Hepatocyte (in vitro differentiated cells): ENCODE results near the gene ADAM12. TPM values are rescaled to one million over a fixed set of nuclear protein-coding genes. Genes with fewer than 3 reads are reported as not detected.

Experiments
- DNase-seq: peaks from one replicate; pipeline ENCODE4 v3.0.0-alpha.2; 2016; ENCODE audit warnings: low spot score
- H2AFZ ChIP-seq: fragments of 200-600 bp; sonication (generic); 2 replicates; pipeline ENCODE4 v1.6.0; 2016; ENCODE audit warnings: antibody characterized with exemption, mild to moderate bottlenecking
- H3K27ac ChIP-seq: fragments of 200-600 bp; sonication (generic); 2 replicates; pipeline ENCODE4 v1.5.1; 2016; ENCODE audit warnings: mild to moderate bottlenecking
- H3K27me3 ChIP-seq: fragments of 200-600 bp; sonication (generic); 2 replicates; pipeline ENCODE4 v1.6.1; 2016
- H3K36me3 ChIP-seq: fragments of 200-600 bp; sonication (generic); replicated peaks from 2 replicates; pipeline ENCODE4 v1.5.1; 2016; ENCODE audit warnings: low read depth; ENCODE audit not compliant: insufficient read depth
- H3K4me1 ChIP-seq: fragments of 200-600 bp; sonication (generic); 2 replicates; pipeline ENCODE4 v1.5.1; 2016; ENCODE audit warnings: mild to moderate bottlenecking, moderate library complexity; ENCODE audit not compliant: insufficient read depth
- H3K4me2 ChIP-seq: fragments of 200-600 bp; sonication (generic); 2 replicates; pipeline ENCODE4 v1.6.0; 2016
- H3K4me3 ChIP-seq: fragments of 200-600 bp; sonication (generic); 2 replicates; pipeline ENCODE4 v1.5.1; 2016; ENCODE audit warnings: mild to moderate bottlenecking
- H3K79me2 ChIP-seq: fragments of 200-600 bp; sonication (generic); 2 replicates; pipeline ENCODE4 v1.6.0; 2017; ENCODE audit warnings: mild to moderate bottlenecking
- H3K9me2 ChIP-seq: fragments of 200-600 bp; sonication (generic); replicated peaks from 2 replicates; pipeline ENCODE4 v1.6.0; 2017; ENCODE audit warnings: mild to moderate bottlenecking; ENCODE audit not compliant: insufficient read depth
- H3K9me3 ChIP-seq: fragments of 200-600 bp; sonication (generic); 2 replicates; pipeline ENCODE4 v1.5.1; 2016; ENCODE audit warnings: low read depth, mild to moderate bottlenecking
- H4K20me1 ChIP-seq: fragments of 200-600 bp; sonication (generic); 2 replicates; pipeline ENCODE4 v1.6.0; 2016; ENCODE audit warnings: mild to moderate bottlenecking; ENCODE audit not compliant: insufficient read depth, poor library complexity, severe bottlenecking
- EZH2 ChIP-seq: fragments of 200-600 bp; sonication (generic); IDR thresholded peaks from 2 replicates; pipeline ENCODE4 v1.6.1; 2016; ENCODE audit warnings: antibody characterized with exemption, mild to moderate bottlenecking, borderline replicate concordance
- EZH2phosphoT487 ChIP-seq: fragments of 200-600 bp; sonication (generic); IDR thresholded peaks from one replicate; pipeline ENCODE4 v1.6.1; 2018; ENCODE audit warnings: antibody characterized with exemption, mild to moderate bottlenecking, low read depth, moderate library complexity; ENCODE audit not compliant: unreplicated experiment, severe bottlenecking
- WGBS: methylation state at CpG from one replicate; pipeline ENCODE4 v1.1.6; 2016; ENCODE audit warnings: low lambda C conversion rate; ENCODE audit errors: missing lambda C conversion rate; 5-methylcytosine and 5-hydroxymethylcytosine counted together
- polyA plus RNA-seq: library from polyadenylated mRNA; unstranded; fragments of >200 nt; fragmentation: Nextera tagmentation; extraction: Ambion mirVana; gene quantifications from 2 replicates; pipeline ENCODE4 v1.2.1, GENCODE V29; 2016
- total RNA-seq: library from RNA; depleted of rRNA; stranded (reverse); fragments of >200 nt; gene quantifications from 2 replicates; pipeline ENCODE4 v1.2.3, GENCODE V29; 2014
- TF ChIP-seq, protein P1 (sequence below): fragments of 200-600 bp; sonication (generic); IDR thresholded peaks from 2 replicates; pipeline ENCODE4 v1.5.1; 2016; ENCODE audit warnings: antibody characterized with exemption, mild to moderate bottlenecking; ENCODE audit not compliant: poor library complexity

The ADAM12 gene
- total and polyA plus RNA-seq, 2 experiments from 2014 or later, result 4.9 to 11.3 TPM

DNA sequence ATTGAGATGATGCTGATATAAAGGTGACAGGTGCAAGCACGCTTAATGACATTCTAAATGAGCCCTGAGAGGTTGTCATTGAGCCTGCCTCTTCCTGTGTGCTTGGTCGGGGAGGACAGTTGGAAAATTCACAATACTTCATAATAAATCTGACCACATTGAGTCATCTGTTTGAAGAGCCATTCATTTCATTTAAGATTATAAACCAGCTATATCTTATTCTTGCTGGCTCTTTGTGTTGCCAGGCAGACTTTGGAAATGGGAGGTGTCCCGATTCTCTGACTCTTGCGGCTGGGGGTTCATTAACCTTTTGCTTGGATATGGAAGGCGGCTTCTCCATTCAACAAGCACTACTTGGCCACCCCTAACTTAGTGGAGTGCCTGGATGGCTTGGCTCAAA, 293.7 kb downstream of the ADAM12 start:
- H3K27me3 ChIP-seq, result no peaks in the 10 kb centered on the region
- no peaks in the 10 kb centered on the region for H3K4me1 ChIP-seq
- TF ChIP-seq EZH2phosphoT487, result no peak
- TF ChIP-seq EZH2, result no peak
- TF ChIP-seq, protein P1, sequence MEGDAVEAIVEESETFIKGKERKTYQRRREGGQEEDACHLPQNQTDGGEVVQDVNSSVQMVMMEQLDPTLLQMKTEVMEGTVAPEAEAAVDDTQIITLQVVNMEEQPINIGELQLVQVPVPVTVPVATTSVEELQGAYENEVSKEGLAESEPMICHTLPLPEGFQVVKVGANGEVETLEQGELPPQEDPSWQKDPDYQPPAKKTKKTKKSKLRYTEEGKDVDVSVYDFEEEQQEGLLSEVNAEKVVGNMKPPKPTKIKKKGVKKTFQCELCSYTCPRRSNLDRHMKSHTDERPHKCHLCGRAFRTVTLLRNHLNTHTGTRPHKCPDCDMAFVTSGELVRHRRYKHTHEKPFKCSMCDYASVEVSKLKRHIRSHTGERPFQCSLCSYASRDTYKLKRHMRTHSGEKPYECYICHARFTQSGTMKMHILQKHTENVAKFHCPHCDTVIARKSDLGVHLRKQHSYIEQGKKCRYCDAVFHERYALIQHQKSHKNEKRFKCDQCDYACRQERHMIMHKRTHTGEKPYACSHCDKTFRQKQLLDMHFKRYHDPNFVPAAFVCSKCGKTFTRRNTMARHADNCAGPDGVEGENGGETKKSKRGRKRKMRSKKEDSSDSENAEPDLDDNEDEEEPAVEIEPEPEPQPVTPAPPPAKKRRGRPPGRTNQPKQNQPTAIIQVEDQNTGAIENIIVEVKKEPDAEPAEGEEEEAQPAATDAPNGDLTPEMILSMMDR, result no peak
- H2AFZ ChIP-seq, result no peak overlapping the region
- no peak overlapping the region for H3K27ac ChIP-seq
- no peaks in the 10 kb centered on the region for H4K20me1 ChIP-seq
- no peaks in the 10 kb centered on the region for H3K9me2 ChIP-seq
- H3K36me3 ChIP-seq, result no peaks in the 10 kb centered on the region
- H3K4me3 ChIP-seq, result no peak overlapping the region
- 89% methylated on average over 5 of the region's 5 CpGs for WGBS
- H3K79me2 ChIP-seq, result no peaks in the 10 kb centered on the region
- no peaks in the 10 kb centered on the region for H3K9me3 ChIP-seq
- H3K4me2 ChIP-seq, result no peak overlapping the region
- no peak for DNase-seq

DNA sequence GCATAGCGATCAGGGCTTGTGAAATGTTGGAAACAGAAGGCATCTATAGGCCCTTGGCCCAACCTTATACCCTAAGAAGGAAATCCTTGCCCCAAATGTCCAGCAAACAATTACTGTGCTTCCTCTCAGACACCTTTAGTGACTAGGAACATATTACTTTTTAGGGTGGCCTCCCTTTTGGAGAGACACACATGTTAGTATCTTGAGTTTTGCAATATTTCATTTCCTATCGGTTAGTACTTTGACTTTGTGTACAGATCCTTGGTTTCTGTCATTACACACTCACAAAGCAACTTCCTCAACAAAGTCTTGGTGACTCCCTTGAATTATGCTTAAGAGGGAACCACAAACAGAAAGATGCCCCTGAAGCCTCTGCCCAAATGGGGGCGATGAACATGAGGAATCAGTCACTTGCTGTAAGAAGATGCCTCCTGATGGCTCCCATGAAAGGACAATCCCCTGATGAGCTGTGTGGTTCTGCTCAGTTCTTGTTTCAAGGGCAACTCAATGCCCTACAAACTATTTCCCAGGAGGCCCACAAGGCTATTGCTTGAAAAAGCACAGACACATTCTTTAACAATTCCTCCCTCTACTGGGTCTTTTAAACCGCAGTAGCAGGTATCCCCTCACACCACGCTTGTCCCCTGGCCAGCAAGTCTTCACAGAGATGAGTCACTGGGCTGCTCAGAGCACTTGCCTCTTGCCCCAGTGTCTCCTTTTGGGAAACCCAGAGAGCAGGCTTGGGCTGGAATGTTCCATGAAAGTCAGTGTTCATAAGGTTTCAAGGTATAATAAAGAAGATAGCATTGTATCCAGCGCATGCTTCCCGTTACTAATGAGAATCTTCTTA, 295.7 kb downstream of the ADAM12 start:
- H2AFZ ChIP-seq, result no peak overlapping the region
- H3K9me3 ChIP-seq, result no peaks in the 10 kb centered on the region
- 88% methylated on average over 7 of the region's 7 CpGs for WGBS
- H4K20me1 ChIP-seq, result no peaks in the 10 kb centered on the region
- no peaks in the 10 kb centered on the region for H3K4me1 ChIP-seq
- H3K4me2 ChIP-seq, result no peak overlapping the region
- no peaks in the 10 kb centered on the region for H3K79me2 ChIP-seq
- no peak overlapping the region for H3K4me3 ChIP-seq
- H3K9me2 ChIP-seq, result no peaks in the 10 kb centered on the region
- no peaks in the 10 kb centered on the region for H3K27me3 ChIP-seq
- no peak overlapping the region for H3K27ac ChIP-seq
- TF ChIP-seq, protein P1, result no peak
- no peak for TF ChIP-seq EZH2phosphoT487
- H3K36me3 ChIP-seq, result no peaks in the 10 kb centered on the region
- DNase-seq, result no peak

DNA sequence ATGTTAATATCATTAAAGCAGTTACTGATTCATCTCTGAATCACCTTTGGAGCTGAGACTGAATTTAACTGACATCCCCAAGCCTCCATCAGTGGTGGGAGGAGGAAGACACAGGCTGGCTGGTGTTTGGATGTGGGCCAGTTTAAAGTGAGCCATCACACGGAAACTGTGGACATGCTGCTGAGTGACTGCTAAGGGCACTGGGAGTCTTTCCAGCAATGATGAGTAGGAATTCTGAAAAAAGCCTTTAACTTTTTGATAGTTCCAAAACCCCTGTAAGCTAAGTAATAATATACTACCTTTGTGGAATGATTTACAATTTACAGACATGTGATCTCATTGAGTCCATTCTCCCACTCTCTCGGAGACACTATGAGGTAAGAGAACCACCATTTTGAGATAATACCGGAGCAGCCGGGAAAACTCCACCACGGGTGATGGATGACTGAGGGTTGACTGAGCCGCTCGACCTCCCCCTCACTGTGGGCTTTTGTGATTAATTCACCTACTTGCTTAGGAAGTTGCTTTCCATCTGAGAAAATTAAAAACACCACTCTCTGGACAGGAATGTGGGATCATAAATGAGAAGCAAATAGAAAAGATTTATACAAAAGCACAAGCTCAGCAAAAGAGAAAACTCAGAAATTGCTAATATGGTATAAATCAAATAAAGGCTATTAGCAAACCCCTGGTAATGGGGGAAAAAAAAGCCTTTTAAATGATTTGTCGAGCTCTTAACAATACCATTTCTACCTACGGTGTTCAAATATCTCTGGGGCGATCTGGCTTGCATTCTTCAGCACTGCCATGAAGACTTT, 297.2 kb downstream of the ADAM12 start:
- no peaks in the 10 kb centered on the region for H4K20me1 ChIP-seq
- no peaks in the 10 kb centered on the region for H3K36me3 ChIP-seq
- no peak overlapping the region for H3K27ac ChIP-seq
- H3K9me2 ChIP-seq, result no peaks in the 10 kb centered on the region
- H2AFZ ChIP-seq, result no peak overlapping the region
- no peaks in the 10 kb centered on the region for H3K9me3 ChIP-seq
- no peaks in the 10 kb centered on the region for H3K79me2 ChIP-seq
- WGBS, result 77% methylated on average over 10 of the region's 10 CpGs
- no peak overlapping the region for H3K4me3 ChIP-seq
- TF ChIP-seq, protein P1, result no peak
- TF ChIP-seq EZH2phosphoT487 (no peak), EZH2 (no peak)
- no peak for DNase-seq
- H3K4me2 ChIP-seq, result no peak overlapping the region
- no peaks in the 10 kb centered on the region for H3K27me3 ChIP-seq
- H3K4me1 ChIP-seq, result no peaks in the 10 kb centered on the region
